SK-N-SH (cell line): ENCODE measurements around the gene RAB8B.

Experiments used
- CHD2 ChIP-seq: fragments of 150-350 bp; IDR thresholded peaks from 2 replicates; pipeline ENCODE4 v1.6.1; 2018; ENCODE audit warnings: low read length; ENCODE audit not compliant: partially characterized antibody
- CTCF ChIP-seq: fragments of 200-600 bp; sonication (generic); IDR thresholded peaks from 2 replicates; pipeline ENCODE4 v1.6.1; 2017; ENCODE audit warnings: antibody characterized with exemption, mild to moderate bottlenecking, moderate library complexity
- EP300 ChIP-seq, 2 experiments: IDR thresholded peaks; 2 replicates each; pipeline versions ENCODE4 v1.4.0 to v1.6.1; 2012; ENCODE audit warnings: borderline replicate concordance in 1 of 2, low read depth in 1 of 2, low read length in 1 of 2
- FOXM1 ChIP-seq: IDR thresholded peaks from 2 replicates; pipeline ENCODE4 v1.4.0; 2012; ENCODE audit warnings: low read depth, mild to moderate bottlenecking
- JUND ChIP-seq: IDR thresholded peaks from 2 replicates; pipeline ENCODE4 v1.4.0; 2012
- MAX ChIP-seq: IDR thresholded peaks from 2 replicates; pipeline ENCODE4 v1.4.0; 2012; ENCODE audit warnings: low read depth
- NRF1 ChIP-seq: IDR thresholded peaks from 2 replicates; pipeline ENCODE4 v1.6.1; 2012; ENCODE audit warnings: low read depth, mild to moderate bottlenecking, low read length
- POLR2AphosphoS5 ChIP-seq: IDR thresholded peaks from 2 replicates; pipeline ENCODE4 v1.6.1; 2012; ENCODE audit warnings: low read depth, low read length
- RAD21 ChIP-seq: IDR thresholded peaks from 2 replicates; pipeline ENCODE4 v1.6.1; 2012; ENCODE audit warnings: mild to moderate bottlenecking, low read length
- TAF1 ChIP-seq: IDR thresholded peaks from 2 replicates; pipeline ENCODE4 v1.6.1; 2012; ENCODE audit warnings: low read depth, mild to moderate bottlenecking, low read length, moderate library complexity, borderline replicate concordance
- TEAD4 ChIP-seq: IDR thresholded peaks from 2 replicates; pipeline ENCODE4 v1.4.0; 2012; ENCODE audit warnings: mild to moderate bottlenecking, borderline replicate concordance; ENCODE audit not compliant: insufficient read depth
- YY1 ChIP-seq: IDR thresholded peaks from 2 replicates; pipeline ENCODE4 v1.4.0; 2012; ENCODE audit warnings: low read depth, mild to moderate bottlenecking

- TF ChIP-seq YY1 (no peak), CTCF (no peak), CHD2 (no peak), TAF1 (no peak), MAX (no peak), FOXM1 (no peak), EP300 (IDR thresholded peaks at IDR 0.05; ENCODE audit: borderline replicate concordance in 1 of 2, low read depth in 1 of 2, low read length in 1 of 2) (no peak), POLR2AphosphoS5 (no peak), JUND (no peak), TEAD4 (no peak), NRF1 (no peak), RAD21 (no peak)
Measured at GRCh38 chr15:63234451-63234870, 45.1 kb downstream of the RAB8B start.
